ENCODE measurements around the gene RAD51B. TPM values are rescaled to one million over a fixed set of nuclear protein-coding genes. Genes with fewer than 3 reads are reported as not detected.
"Not testable (repeated sequence)": the region's sequence is repeated elsewhere in the genome, so short reads cannot be mapped to it uniquely, and the experiment has no call there.

Gene RAD51B
- polyA plus RNA-seq, 3 donors, result 3.6 to 11.6 (median 9.4) TPM

GRCh38 chr14:68761391-68761790 is 941.8 kb downstream of the RAD51B start:
- no peak overlapping the region for H2AFZ ChIP-seq (ENCODE audit: insufficient read depth, low read depth, low read length, poor library complexity, severe bottlenecking)
- H3K4me1 Mint-ChIP-seq, result peaks cover 34% of the 10 kb centered on the region
- H3K27me3 ChIP-seq (ENCODE audit: control insufficient read depth in 2 of 2, insufficient read depth in 2 of 2, low read length in 2 of 2), result peaks cover 7 to 32% of the 10 kb centered on the region in 2 donors
- no peak overlapping the region for H3K9ac ChIP-seq (ENCODE audit: insufficient read depth, low read length, poor library complexity, severe bottlenecking)
- peaks cover 31 to 34% of the 10 kb centered on the region in 2 donors for H3K4me1 ChIP-seq (ENCODE audit: control insufficient read depth in 1 of 2, insufficient read depth in 2 of 2, low read length in 2 of 2)
- peaks cover 46 to 79% (median 65%) of the 10 kb centered on the region in 3 donors for H3K27me3 Mint-ChIP-seq (ENCODE audit: low read depth in 3 of 3)
- 83% methylated on average over 1 of the region's 1 CpG for WGBS (ENCODE audit: insufficient coverage)
- no peak overlapping the region for H3K4me3 ChIP-seq (replicated peaks in 1 of 3; ENCODE audit: low read depth in 2 of 3, low read length in 3 of 3)
- peak overlapping the region in 1 of 2 donors; percentile 67 for H3K4me3 Mint-ChIP-seq
- no peaks in the 10 kb centered on the region for H3K9me3 ChIP-seq (replicated peaks in 1 of 2; ENCODE audit: control insufficient read depth in 1 of 2, insufficient read depth in 1 of 2, low read length in 2 of 2)
- H3K79me2 ChIP-seq (ENCODE audit: insufficient read depth, low read length), result no peaks in the 10 kb centered on the region
- H3K4me2 ChIP-seq (replicated peaks; ENCODE audit: extremely low read depth, low read length, poor library complexity, severe bottlenecking), result no peak overlapping the region
- no peak overlapping the region for H3K27ac ChIP-seq (ENCODE audit: low read depth in 1 of 2, low read length in 2 of 2)
- no peak for DNase-seq
- H3K36me3 ChIP-seq (replicated peaks in 1 of 2; ENCODE audit: control insufficient read depth in 1 of 2, insufficient read depth in 2 of 2, low read length in 2 of 2), result no peaks in the 10 kb centered on the region
- H3K36me3 Mint-ChIP-seq, result peaks cover 3 to 24% of the 10 kb centered on the region in 2 donors
- H3K9me3 Mint-ChIP-seq, result peaks cover 0 to 4% (median 0%) of the 10 kb centered on the region in 7 donors
- H4K20me1 ChIP-seq (ENCODE audit: insufficient read depth, low read length), result no peaks in the 10 kb centered on the region
- H3K27ac Mint-ChIP-seq, result no peak overlapping the region
- TF ChIP-seq CTCF (IDR thresholded peaks at IDR 0.05), result no peak
- intact Hi-C loops (cut with micrococcal nuclease), result no loop called here

GRCh38 chr14:68762953-68763764 is 943.6 kb downstream of the RAD51B start:
- no peaks in the 10 kb centered on the region for H4K20me1 ChIP-seq (ENCODE audit: insufficient read depth, low read length)
- H3K4me2 ChIP-seq (replicated peaks; ENCODE audit: extremely low read depth, low read length, poor library complexity, severe bottlenecking), result no peak overlapping the region
- H3K9ac ChIP-seq (ENCODE audit: insufficient read depth, low read length, poor library complexity, severe bottlenecking), result no peak overlapping the region
- peaks cover 0 to 15% of the 10 kb centered on the region in 2 donors for H3K36me3 Mint-ChIP-seq
- DNase-seq, result no peak
- WGBS (ENCODE audit: insufficient coverage), result 70% methylated on average over 2 of the region's 11 CpGs
- peak overlapping the region in 1 of 2 donors; percentile 12 for H3K4me3 Mint-ChIP-seq
- H3K27me3 ChIP-seq (ENCODE audit: control insufficient read depth in 2 of 2, insufficient read depth in 2 of 2, low read length in 2 of 2), result peaks cover 7 to 45% of the 10 kb centered on the region in 2 donors
- H3K27me3 Mint-ChIP-seq (ENCODE audit: low read depth in 3 of 3), result peaks cover 56 to 87% (median 72%) of the 10 kb centered on the region in 3 donors
- intact Hi-C loops (cut with micrococcal nuclease), result no loop called here
- H3K36me3 ChIP-seq (replicated peaks in 1 of 2; ENCODE audit: control insufficient read depth in 1 of 2, insufficient read depth in 2 of 2, low read length in 2 of 2), result no peaks in the 10 kb centered on the region
- no peak overlapping the region for H3K4me3 ChIP-seq (replicated peaks in 1 of 3; ENCODE audit: low read depth in 2 of 3, low read length in 3 of 3)
- H3K9me3 Mint-ChIP-seq, result peaks cover 0 to 4% (median 0%) of the 10 kb centered on the region in 7 donors
- H3K4me1 ChIP-seq (ENCODE audit: control insufficient read depth in 1 of 2, insufficient read depth in 2 of 2, low read length in 2 of 2), result peaks cover 17% of the 10 kb centered on the region in 2 donors
- H3K9me3 ChIP-seq (replicated peaks in 1 of 2; ENCODE audit: control insufficient read depth in 1 of 2, insufficient read depth in 1 of 2, low read length in 2 of 2), result no peaks in the 10 kb centered on the region
- no peak for TF ChIP-seq CTCF (IDR thresholded peaks at IDR 0.05)
- H3K27ac ChIP-seq (ENCODE audit: low read depth in 1 of 2, low read length in 2 of 2), result no peak overlapping the region
- H3K79me2 ChIP-seq (ENCODE audit: insufficient read depth, low read length), result no peaks in the 10 kb centered on the region
- peaks cover 18% of the 10 kb centered on the region for H3K4me1 Mint-ChIP-seq
- H2AFZ ChIP-seq (ENCODE audit: insufficient read depth, low read depth, low read length, poor library complexity, severe bottlenecking), result no peak overlapping the region
- no peak overlapping the region for H3K27ac Mint-ChIP-seq

GRCh38 chr14:68763843-68764242 is 944.3 kb downstream of the RAD51B start:
- peaks cover 10% of the 10 kb centered on the region in 2 donors for H3K4me1 ChIP-seq (ENCODE audit: control insufficient read depth in 1 of 2, insufficient read depth in 2 of 2, low read length in 2 of 2)
- H3K27ac Mint-ChIP-seq, result peak overlapping the region in 1 of 7 donors; percentile 34
- H3K4me3 ChIP-seq (replicated peaks in 1 of 3; ENCODE audit: low read depth in 2 of 3, low read length in 3 of 3); H3K36me3 ChIP-seq (replicated peaks in 1 of 2; ENCODE audit: control insufficient read depth in 1 of 2, insufficient read depth in 2 of 2, low read length in 2 of 2); H3K79me2 ChIP-seq (ENCODE audit: insufficient read depth, low read length); H3K9me3 ChIP-seq (replicated peaks in 1 of 2; ENCODE audit: control insufficient read depth in 1 of 2, insufficient read depth in 1 of 2, low read length in 2 of 2); H3K9me3 Mint-ChIP-seq; H4K20me1 ChIP-seq (ENCODE audit: insufficient read depth, low read length); H2AFZ ChIP-seq (ENCODE audit: insufficient read depth, low read depth, low read length, poor library complexity, severe bottlenecking); intact Hi-C loops (cut with micrococcal nuclease); DNase-seq; H3K4me2 ChIP-seq (replicated peaks; ENCODE audit: extremely low read depth, low read length, poor library complexity, severe bottlenecking); H3K4me3 Mint-ChIP-seq; H3K27ac ChIP-seq (ENCODE audit: low read depth in 1 of 2, low read length in 2 of 2); H3K9ac ChIP-seq (ENCODE audit: insufficient read depth, low read length, poor library complexity, severe bottlenecking): not testable (repeated sequence)
- H3K4me1 Mint-ChIP-seq, result peaks cover 14% of the 10 kb centered on the region
- WGBS (ENCODE audit: insufficient coverage), result 100% methylated on average over 2 of the region's 4 CpGs
- peaks cover 7 to 45% of the 10 kb centered on the region in 2 donors for H3K27me3 ChIP-seq (ENCODE audit: control insufficient read depth in 2 of 2, insufficient read depth in 2 of 2, low read length in 2 of 2)
- peaks cover 56 to 90% (median 77%) of the 10 kb centered on the region in 3 donors for H3K27me3 Mint-ChIP-seq (ENCODE audit: low read depth in 3 of 3)
- peaks cover 0 to 11% of the 10 kb centered on the region in 2 donors for H3K36me3 Mint-ChIP-seq
